ENCODE measurements around the gene ULK4.

DNA sequence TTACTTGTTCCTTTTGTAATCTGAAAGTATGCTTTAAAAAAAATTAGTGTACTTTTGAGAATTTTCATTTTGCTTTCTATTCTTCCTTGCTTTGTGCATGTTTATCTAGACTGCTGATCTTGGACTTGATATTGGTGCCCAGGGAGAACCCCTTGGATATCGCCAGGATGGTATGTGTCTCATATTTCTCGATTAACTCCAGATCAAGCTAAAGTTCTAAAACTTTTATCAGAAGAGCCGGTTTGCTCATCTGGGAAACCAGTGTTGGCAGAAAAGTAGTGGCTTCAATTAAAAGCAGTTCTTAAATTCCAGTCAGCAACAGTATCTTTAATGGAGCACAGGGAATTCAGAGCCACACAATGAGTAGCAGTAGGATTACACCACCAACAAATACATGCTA lies 724.0 kb downstream of the ULK4 start:
- TF ChIP-seq POLR2A (IDR thresholded peaks at IDR 0.05; ENCODE audit: extremely low read depth, insufficient read length) (no peak), CTCF (IDR thresholded peaks at IDR 0.05; ENCODE audit: low read depth, low read length) (no peak), MAX (IDR thresholded peaks at IDR 0.05; ENCODE audit: low read depth, low read length) (no peak), MYC (IDR thresholded peaks at IDR 0.05; ENCODE audit: low read depth, low read length) (no peak)

Measured in NB4 (cell line).